GM19324 (cell line): ENCODE data around the gene GET3.
A peak's percentile ranks its signal among the peaks of the same experiment; 100 is the strongest.
"Not testable (repeated sequence)": the region's sequence is repeated elsewhere in the genome, so short reads cannot be mapped to it uniquely, and the experiment has no call there.

Experiments
- ATAC-seq: cut with Tn5 transposase; IDR thresholded peaks from one replicate; pipeline ENCODE4 v1.9.1; 2021; ENCODE audit warnings: mild to moderate bottlenecking, moderate library complexity; ENCODE audit not compliant: unreplicated experiment, low FRiP score

GET3 gene

DNA sequence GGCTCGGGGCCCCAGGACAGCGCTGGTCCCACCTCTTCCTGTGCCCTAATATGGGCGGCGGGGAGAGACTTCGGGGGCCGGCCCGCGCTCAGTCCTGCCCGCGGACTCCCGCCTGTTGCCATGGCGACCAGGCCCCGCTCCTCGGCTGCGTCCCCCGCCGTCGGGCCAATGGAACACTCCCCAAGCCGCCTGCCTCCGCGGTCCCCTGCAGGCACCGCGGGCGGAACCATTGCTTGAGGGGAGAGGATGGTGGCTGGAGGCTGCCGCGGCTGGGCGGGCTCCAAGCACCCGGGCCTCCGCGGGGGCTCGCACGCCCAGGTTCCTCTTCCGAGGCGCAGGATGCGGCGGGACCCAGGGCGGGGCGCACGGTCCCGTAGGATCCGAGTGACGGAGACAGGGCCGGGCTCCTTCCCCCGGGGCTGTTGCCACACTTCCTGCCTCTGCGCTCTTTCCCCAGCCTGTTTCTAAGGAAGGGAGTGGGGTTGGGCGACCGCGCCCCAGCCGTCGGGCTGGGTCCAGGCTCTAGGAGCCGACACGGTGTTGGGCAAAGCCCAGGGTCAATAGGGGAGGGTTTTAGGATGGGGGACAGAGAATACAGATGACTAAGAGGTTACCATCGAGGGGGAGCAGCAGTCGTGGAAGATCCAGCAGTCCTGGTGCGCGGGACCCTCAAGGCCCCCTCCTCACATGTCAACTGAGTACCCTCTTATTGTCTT lies 52.8 kb downstream of the GET3 start:
- peak; percentile 42 for ATAC-seq

DNA sequence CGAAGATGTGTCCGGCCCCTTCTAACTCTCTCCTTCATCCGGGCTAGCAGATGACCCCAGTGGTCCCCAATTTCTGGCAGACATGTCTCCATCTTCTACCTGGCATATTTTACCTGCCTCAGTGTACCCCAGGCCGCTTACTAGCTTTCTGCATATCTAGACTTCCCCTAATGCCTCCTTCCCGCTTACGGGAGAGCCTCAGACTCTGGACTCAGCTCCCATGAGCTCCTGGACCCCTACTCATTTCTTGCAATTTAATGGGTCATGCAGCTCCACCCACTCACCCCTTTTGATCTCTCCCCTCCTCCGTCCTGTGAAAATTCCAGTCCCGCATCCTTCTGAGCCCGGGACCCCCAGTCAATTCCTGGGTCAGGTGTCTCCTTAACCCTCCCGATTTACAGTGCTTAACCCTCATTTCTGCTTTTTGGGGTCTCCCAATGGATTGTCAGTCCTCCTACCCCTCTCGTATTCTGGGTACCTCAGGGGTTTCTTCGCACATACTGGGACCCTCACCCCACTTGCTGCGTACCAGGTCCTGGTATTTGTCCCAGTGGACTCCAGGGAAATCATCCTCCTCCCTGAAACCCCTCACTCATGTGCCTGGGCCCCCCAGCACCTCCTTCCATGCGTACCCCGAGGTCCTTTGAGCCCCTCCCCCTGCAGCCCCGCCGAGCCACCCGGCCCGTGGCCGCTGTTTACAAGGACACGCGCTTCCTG lies 53.5 kb downstream of the GET3 start:
- ATAC-seq: no peak

DNA sequence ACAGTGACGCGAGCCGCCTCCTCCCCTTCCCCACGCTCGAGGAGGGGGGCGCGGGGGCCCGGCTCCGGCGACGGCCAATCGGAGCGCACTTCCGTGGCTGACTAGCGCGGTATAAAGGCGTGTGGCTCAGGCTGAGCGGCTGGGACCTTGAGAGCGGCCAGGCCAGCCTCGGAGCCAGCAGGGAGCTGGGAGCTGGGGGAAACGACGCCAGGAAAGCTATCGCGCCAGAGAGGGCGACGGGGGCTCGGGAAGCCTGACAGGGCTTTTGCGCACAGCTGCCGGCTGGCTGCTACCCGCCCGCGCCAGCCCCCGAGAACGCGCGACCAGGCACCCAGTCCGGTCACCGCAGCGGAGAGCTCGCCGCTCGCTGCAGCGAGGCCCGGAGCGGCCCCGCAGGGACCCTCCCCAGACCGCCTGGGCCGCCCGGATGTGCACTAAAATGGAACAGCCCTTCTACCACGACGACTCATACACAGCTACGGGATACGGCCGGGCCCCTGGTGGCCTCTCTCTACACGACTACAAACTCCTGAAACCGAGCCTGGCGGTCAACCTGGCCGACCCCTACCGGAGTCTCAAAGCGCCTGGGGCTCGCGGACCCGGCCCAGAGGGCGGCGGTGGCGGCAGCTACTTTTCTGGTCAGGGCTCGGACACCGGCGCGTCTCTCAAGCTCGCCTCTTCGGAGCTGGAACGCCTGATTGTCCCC lies 54.2 kb downstream of the GET3 start, which contains the start of gene JUNB:
Gene JUNB (plus strand): TSS at position 142 of the 706 bp plus-strand sequence. CDS start 286 bp downstream, at position 428.
- ATAC-seq: peak; percentile 36

DNA sequence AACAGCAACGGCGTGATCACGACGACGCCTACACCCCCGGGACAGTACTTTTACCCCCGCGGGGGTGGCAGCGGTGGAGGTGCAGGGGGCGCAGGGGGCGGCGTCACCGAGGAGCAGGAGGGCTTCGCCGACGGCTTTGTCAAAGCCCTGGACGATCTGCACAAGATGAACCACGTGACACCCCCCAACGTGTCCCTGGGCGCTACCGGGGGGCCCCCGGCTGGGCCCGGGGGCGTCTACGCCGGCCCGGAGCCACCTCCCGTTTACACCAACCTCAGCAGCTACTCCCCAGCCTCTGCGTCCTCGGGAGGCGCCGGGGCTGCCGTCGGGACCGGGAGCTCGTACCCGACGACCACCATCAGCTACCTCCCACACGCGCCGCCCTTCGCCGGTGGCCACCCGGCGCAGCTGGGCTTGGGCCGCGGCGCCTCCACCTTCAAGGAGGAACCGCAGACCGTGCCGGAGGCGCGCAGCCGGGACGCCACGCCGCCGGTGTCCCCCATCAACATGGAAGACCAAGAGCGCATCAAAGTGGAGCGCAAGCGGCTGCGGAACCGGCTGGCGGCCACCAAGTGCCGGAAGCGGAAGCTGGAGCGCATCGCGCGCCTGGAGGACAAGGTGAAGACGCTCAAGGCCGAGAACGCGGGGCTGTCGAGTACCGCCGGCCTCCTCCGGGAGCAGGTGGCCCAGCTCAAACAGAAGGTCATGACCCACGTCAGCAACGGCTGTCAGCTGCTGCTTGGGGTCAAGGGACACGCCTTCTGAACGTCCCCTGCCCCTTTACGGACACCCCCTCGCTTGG lies 55.0 kb downstream of the GET3 start:
- no peak for ATAC-seq

DNA sequence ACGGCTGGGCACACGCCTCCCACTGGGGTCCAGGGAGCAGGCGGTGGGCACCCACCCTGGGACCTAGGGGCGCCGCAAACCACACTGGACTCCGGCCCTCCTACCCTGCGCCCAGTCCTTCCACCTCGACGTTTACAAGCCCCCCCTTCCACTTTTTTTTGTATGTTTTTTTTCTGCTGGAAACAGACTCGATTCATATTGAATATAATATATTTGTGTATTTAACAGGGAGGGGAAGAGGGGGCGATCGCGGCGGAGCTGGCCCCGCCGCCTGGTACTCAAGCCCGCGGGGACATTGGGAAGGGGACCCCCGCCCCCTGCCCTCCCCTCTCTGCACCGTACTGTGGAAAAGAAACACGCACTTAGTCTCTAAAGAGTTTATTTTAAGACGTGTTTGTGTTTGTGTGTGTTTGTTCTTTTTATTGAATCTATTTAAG lies 55.6 kb downstream of the GET3 start:
- ATAC-seq: no peak

DNA sequence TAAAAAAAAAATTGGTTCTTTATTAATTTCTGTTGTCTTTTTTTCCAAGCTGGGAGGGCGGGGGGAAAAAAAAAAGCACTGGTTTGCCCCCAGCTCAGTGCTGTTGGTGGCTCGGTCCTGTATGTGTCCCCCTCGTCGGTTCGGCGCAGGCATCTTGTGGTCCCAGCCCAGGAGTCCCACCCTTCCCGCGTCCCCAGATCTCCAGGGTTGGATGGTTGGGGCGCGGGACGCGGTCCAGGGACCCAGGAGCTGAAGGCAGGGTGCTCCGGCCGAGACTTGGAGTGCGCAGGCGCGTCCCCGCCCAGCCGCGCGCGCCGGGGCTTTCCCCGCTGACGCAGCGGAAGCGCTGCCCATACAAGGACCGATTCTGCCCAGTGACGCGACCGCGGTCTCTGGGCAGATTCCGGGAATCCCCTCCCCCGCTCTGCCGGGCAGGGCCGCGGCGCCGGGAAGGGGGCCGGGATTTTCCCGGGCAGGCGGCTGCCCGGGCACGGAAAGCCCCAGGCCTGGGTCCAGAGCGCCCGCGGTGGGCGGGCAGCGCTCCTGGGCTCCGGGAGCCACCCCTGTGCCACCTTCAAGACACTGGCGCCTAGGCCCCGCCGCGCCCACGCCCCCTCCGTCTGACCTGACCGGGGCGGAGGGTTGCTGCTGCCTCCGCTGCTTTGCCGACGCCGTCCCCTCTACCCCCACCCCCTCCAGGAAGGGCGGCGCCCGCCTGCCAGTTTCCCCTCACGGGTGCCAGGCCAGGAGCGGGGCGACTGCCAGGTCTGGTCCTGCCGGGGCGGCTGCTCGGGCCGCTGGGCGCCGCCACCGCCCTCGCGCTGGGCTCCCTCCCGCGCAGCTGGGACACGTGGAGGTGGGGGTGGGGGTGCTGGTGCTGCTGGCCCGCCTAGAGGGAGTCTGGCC lies 56.2 kb downstream of the GET3 start:
- peak; percentile 48 for ATAC-seq

DNA sequence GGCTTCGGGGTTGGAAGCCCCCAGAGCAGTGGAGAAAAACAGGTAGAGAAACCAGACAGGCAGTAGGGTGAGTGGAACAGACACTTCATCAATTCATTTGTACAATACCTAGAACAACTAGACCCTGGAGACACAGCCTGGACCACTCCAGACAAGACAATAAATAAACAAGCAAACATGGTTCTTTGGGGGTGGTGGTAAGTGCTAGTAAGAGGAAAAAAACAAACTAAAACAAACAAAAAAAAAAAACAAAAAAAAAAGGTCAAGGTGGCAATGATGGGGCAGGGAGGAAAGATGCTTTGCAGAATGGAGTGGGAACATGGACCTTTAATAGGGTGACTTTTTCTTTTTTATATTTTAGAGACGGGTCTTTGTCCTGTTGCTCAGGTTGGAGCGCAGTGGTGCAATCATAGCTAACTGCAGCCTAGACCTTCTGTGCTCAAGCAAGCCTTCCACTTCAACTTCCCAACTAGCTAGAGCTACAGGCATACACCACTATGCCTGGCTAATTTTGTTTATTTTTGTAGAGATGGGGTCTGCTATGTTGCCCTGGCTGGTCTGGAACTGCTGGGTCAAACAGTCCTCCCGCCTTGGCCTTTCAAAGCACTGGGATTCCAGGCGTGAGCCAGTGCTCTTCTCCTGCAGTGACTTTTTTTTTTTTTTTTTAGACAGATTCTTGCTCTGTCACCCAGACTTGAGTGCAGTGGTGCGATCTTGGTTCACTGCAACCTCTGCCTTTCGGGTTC lies 57.1 kb downstream of the GET3 start:
- no peak for ATAC-seq

DNA sequence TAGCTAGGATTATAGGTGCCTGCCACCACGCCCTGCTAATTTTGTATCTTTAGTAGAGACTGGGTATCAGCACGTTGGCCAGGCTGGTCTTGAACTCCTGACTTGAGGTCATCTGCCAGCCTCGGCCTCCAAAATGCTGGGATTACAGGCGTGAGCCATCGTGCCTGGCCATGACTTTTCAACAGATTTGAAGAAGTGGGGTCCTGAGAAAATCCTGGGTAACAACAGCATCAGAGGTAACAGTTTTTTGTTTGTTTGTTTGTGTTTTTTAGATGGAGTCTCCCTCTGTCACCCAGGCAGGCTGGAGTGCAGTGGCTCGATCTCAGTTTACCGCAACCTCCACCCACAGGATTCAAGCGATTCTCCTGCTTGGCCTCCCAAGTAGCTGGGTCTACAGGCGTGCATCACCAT lies 57.7 kb downstream of the GET3 start:
- no peak for ATAC-seq

DNA sequence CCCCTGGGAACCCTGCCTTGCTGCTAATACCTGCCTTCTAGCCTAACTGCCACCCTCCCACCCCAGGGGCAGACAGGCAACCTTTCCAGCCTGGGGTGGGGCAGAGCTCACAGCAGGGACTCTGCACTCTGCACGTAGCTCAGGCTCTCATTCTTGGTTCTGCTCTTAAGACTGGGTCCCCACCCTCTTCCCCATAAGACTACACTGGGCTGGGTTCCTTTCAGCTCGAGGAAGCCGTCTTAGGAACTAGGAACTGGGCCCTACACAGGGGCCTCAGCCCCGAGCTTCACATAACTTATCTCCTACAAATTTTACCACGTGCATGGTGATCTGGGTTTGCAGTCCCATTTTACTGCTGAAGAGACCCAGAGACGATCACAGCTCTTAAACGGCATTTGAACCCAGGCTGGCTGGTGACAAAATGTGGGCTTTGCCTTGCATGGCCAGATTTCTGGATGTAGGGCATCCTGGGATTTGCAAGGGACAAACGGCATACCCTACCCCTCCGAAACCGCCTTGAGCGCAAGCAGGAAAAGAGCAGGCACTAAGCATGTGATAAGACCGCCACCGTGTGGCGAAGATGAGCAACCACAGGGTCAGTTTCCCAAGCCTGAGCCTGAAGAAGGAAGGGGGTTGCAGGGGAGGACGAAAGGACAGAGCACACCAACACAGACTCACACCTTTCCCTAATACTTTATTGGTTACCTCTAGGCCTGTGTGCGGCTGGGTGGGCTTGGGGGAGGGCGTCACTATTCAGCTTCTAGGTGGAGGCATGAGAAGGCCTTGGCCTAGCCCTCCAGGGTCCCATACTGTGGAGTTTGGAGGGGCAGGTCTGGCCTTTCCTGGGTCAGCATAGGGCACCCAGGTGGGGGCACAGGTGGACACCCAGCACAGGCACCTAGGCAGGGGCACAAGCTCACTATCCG lies 59.1 kb downstream of the GET3 start:
- ATAC-seq: no peak

DNA sequence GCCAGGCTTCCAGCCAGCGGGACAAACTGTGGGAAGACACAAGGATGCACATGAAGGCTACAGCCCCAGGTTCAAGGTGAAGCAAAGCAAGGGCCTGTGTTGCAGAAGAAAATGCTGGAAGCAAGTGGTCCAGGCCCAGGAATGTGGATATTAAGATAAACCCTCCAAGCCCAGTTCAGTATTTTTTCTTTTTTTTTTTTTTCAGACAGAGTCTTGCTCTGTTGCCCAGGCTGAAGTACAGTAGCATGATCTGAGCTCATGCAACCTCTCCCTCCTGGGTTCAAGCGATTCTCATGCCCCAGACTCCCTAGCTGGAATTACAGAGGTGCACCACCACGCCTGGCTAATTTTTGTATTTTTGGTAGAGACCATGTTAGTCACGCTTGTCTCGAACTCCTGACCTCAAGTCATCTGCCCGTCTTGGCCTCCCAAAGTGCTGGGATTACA lies 59.9 kb downstream of the GET3 start:
- ATAC-seq: no peak

DNA sequence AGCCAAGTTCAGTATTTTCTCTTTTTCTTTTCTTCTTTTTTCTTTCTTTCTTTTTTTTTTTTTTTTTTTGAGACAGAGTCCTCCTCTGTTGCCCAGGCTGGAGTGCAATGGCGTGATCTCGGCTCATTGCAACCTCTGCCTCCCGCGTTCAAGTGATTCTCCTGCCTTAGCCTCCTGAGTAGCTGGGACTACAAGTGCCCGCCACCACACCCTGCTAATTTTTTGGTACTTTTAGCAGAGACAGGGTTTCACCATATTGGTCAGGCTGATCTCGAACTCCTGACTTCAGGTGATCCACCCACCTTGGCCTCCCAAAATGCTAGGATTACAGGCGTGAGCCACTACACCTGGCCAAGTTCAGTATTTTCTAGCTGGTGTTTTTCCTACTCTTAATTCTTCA lies 60.3 kb downstream of the GET3 start:
- ATAC-seq: not testable (repeated sequence)
